ENCODE results near the gene LBX1.

GRCh38 chr10:101215397-101216206 is 13.7 kb downstream of the LBX1 start:
- TF ChIP-seq POLR2AphosphoS5 (IDR thresholded peaks at IDR 0.05; ENCODE audit: low read depth, low read length), result no peak
- TF ChIP-seq POLR2A (IDR thresholded peaks at IDR 0.05; ENCODE audit: low read depth, low read length), result no peak
- TF ChIP-seq TAF1 (IDR thresholded peaks at IDR 0.05; ENCODE audit: low read depth, low read length), result no peak
- no peak for TF ChIP-seq SPI1 (IDR thresholded peaks at IDR 0.05; ENCODE audit: low read depth, low read length)

All from GM12891 (cell line).